Stimulated activated CD8-positive, alpha-beta memory T cell treated with anti-CD3 and anti-CD28 coated beads, Interleukin-4, amount 100 ng/mL, for 4 hours (primary cell): ENCODE results near the gene PATE2.

Experiments
- DNase-seq, 2 donors: peaks; one replicate each; pipeline ENCODE4 v3.0.0-alpha.2; 2020; ENCODE audit warnings: low read depth in 2 of 2, low spot score in 1 of 2

The PATE2 gene

DNA sequence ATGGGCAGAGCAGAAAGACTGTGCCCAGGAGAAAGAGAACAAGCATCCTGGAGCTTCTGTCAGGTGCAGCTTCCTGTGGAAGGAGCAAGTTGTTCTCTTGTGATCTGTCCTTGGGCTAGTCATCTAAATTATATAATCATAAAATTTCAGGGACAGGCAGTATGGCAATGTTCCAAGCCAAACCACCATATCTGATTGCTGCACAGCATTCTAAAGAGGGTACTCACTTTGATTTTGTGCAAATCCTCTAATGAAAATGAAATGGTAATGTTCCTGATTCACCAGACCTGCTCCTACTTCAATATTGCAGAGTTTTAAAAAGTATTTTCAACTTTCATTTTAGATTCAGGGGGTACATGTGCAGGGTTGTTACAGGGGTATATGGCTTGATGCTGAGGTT is at the start of gene PATE2:
TSS of gene PATE2 (minus strand) at position 101 of the 400 bp plus-strand sequence. CDS start at position 46, 55 bp downstream.
- DNase-seq: no peak

- DNase-seq: no peak
Measured at GRCh38 chr11:125807909-125808308, 29.3 kb upstream of the PATE2 start.

DNA sequence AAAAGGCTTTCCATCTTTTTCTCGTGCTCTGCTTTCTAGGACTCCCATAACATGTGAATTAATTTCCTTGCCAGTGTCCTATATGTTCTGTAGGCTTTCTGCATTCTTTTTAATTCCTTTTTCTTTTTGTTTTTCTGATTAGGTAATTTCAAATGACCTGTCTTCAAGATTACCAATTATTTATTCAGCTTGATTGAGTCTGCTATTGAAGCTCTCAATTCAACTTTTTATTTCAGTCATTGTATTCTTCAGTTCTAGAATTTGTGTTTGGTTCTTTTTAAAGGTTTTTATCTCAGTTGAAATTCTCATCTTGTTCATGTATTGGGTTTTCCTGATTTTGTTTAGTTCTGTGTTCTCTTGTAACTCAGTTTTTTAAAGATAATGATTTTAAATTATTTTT is 23.8 kb upstream of the PATE2 start:
- DNase-seq: no peak

GRCh38 chr11:125799808-125800207 is 21.2 kb upstream of the PATE2 start:
- no peak for DNase-seq

- no peak for DNase-seq
Measured at GRCh38 chr11:125797641-125798040, 19.0 kb upstream of the PATE2 start.

- DNase-seq: no peak
Measured at GRCh38 chr11:125790825-125791224, 12.2 kb upstream of the PATE2 start.

- DNase-seq: no peak
Measured at GRCh38 chr11:125787827-125788226, 9.2 kb upstream of the PATE2 start, which contains the start of gene PATE3. PATE3 (plus strand) TSS chr11:125788127; CDS start chr11:125788152, 25 bp downstream.

GRCh38 chr11:125784678-125785077 is 6.0 kb upstream of the PATE2 start:
- DNase-seq: no peak

GRCh38 chr11:125777309-125777708 is 1.3 kb downstream of the PATE2 start:
- DNase-seq: no peak

- DNase-seq: no peak
Measured at GRCh38 chr11:125773516-125773915, 5.1 kb downstream of the PATE2 start.

DNA sequence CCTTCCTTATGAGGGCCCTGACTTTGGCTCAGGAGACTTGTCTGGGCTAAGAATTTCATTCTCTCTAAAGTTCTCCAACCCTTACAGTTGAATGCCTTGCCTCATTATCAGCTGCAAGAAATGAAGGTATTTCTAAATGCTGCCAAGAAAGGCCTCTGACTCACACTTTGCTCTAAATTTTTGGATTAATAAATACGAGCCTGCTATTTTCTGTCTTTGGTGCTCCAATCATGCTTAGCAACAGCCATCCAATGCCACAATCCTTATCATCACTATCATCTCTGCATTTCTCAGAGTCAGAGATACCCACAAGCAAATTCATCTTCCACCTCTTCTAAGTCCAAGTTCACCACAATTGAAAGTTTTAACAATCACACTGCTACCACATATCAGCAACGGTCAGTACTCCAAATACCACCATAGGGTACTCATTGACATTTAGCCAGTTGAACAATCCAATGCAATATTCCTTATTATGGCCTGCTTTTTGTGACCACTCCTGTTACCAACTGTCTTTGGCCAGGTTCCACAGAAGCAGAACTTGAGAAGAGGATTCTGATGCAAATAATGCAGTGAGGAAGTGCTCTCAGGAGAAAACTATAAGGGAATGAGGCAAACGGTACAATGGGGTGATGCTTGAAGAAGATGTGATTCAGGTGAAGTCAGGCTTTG is 5.7 kb downstream of the PATE2 start:
- DNase-seq: no peak

GRCh38 chr11:125770583-125770982 is 8.0 kb downstream of the PATE2 start:
- no peak for DNase-seq

GRCh38 chr11:125768336-125769046 is 10.1 kb downstream of the PATE2 start:
- no peak for DNase-seq

DNA sequence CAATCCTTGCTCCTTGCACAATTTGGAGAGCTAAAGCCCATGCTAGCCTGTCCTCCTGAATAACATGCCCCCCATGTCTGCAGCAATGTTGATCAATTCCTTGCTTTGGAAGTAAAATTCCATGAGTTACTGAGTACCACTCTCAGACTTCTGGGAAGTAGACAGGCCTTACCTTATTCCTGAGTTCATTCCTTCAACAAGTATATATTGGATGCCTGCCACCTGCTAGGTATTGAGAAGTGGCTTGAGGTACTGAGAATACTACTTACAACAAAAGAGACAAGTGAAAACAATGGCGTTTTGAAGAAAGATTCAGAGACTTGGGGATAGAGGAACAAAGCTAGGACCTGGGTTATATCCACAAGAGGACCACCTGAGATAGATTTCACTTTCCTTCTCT is 12.4 kb downstream of the PATE2 start:
- no peak for DNase-seq

- no peak for DNase-seq
Measured at GRCh38 chr11:125763483-125763882, 15.1 kb downstream of the PATE2 start.

DNA sequence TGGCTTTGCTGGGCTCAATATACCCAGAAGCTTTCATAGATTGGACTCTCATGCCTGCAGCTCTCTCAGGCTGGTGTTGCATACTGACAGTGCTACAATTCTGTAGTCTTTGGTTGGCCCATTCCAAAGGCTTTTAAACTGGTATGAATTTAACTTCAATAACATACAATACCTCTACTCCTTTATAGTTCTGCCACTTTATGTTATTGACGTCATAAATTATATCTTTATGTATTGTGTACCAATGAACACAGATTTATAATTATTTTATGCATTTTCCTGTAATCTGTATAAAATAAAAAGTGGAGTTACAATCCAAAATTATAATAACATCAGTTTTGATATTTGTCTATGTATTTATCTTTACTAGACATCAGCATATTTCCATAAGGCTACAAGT is 16.2 kb downstream of the PATE2 start:
- no peak for DNase-seq

DNA sequence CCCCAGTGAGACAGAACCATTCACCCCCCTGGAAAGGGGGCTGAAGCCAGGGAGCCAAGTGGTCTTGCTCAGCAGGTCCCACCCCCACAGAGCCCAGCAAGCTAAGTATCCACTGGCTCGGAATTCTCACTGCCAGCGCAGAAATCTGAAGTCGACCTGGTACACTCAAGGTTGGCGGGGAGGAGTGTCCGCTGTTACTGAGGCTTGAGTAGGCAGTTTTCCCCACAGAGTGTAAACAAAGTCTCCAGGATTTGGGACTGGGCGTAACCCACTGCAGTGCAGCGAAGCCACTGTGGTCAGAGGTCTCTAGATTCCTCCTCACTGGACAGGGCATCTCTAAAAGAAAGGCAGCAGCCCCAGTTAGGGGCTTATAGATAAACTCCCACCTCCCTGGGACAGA is 22.6 kb downstream of the PATE2 start:
- no peak for DNase-seq

GRCh38 chr11:125750629-125751028 is 28.0 kb downstream of the PATE2 start:
- no peak for DNase-seq

GRCh38 chr11:125745979-125746378 is 32.6 kb downstream of the PATE2 start, which contains the start of gene PATE1:
PATE1 (plus strand) TSS chr11:125746279; CDS start chr11:125746305, 26 bp downstream.
- no peak for DNase-seq

DNA sequence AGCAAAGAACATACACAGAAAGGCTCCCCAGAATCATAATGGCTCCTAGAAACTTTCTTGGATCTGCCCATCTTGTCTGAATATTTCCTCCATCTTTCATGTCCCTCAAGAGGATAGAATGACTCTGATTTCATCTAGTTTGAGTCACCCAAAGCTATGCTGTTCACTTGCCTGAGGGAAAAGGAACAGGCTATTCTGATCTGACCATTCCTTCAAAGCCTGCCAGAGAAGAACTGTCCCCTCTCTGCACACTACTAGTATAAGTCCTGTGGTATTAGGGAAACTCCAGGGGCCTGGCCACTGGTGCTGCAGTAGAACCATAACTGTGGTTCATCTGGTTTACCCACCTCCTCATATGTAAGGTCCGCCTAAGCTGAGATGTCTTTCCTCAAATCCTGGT is 34.9 kb downstream of the PATE2 start:
- DNase-seq: no peak

- no peak for DNase-seq
Measured at GRCh38 chr11:125740617-125741016, 38.0 kb downstream of the PATE2 start.

DNA sequence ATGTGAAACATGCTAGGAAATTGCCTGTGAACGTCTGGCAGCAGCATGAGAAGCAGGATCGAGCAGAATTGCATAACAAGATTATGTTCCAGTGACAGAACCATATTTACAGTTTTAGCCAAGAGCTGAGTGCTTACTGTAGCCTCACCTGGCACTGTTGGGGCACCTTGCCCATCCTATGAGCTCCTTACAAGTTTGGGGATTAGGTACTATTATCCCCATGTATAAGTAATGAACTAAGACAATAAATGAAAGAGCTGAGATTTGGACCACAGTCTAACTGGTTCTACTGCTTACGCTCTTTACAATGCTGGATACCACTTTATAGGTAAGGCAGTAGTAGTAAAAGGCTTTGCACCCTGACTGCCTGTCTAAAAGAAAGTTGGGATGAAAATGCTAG is 49.7 kb downstream of the PATE2 start:
- no peak for DNase-seq
